KMS-11 (cell line): ENCODE results near the gene TTC3.

Source experiments
- H2AFZ ChIP-seq: fragments of 200-600 bp; sonication (generic); 2 replicates; pipeline ENCODE4 v1.6.1; 2016; ENCODE audit warnings: antibody characterized with exemption, mixed run types, low read depth
- H3K27ac ChIP-seq: fragments of 200-600 bp; sonication (generic); 2 replicates; pipeline ENCODE4 v1.6.1; 2016; ENCODE audit warnings: mild to moderate bottlenecking, mixed run types
- H3K27me3 ChIP-seq: fragments of 200-600 bp; sonication (generic); 2 replicates; pipeline ENCODE4 v1.6.1; 2017; ENCODE audit warnings: mild to moderate bottlenecking, low read depth, mixed run types, moderate library complexity; ENCODE audit not compliant: insufficient read depth
- H3K36me3 ChIP-seq: fragments of 200-600 bp; sonication (generic); 2 replicates; pipeline ENCODE4 v1.6.1; 2017; ENCODE audit warnings: mild to moderate bottlenecking, mixed run types; ENCODE audit not compliant: insufficient read depth
- H3K4me1 ChIP-seq: fragments of 200-600 bp; sonication (generic); 2 replicates; pipeline ENCODE4 v1.6.1; 2016; ENCODE audit warnings: mild to moderate bottlenecking, low read depth, mixed run types; ENCODE audit not compliant: poor library complexity, severe bottlenecking
- H3K4me2 ChIP-seq: fragments of 200-600 bp; sonication (generic); 2 replicates; pipeline ENCODE4 v1.7.0; 2016; ENCODE audit warnings: mild to moderate bottlenecking, mixed run types
- H3K4me3 ChIP-seq: fragments of 200-600 bp; sonication (generic); IDR thresholded peaks from 2 replicates; pipeline ENCODE4 v1.6.1; 2017; ENCODE audit warnings: low read depth, low read length, mixed read lengths; ENCODE audit not compliant: insufficient read depth
- H3K79me2 ChIP-seq: fragments of 200-600 bp; sonication (generic); 2 replicates; pipeline ENCODE4 v1.6.1; 2016; ENCODE audit warnings: low read depth, mixed run types; ENCODE audit not compliant: insufficient read depth
- H3K9ac ChIP-seq: fragments of 200-600 bp; sonication (generic); 2 replicates; pipeline ENCODE4 v1.6.1; 2016; ENCODE audit warnings: mild to moderate bottlenecking, mixed run types
- H4K20me1 ChIP-seq: fragments of 200-600 bp; sonication (generic); 2 replicates; pipeline ENCODE4 v1.6.1; 2016; ENCODE audit warnings: mild to moderate bottlenecking, mixed run types; ENCODE audit not compliant: insufficient read depth
- CTCF ChIP-seq: fragments of 200-600 bp; sonication (generic); conservative IDR thresholded peaks from 2 replicates; pipeline ENCODE4 v1.6.1; 2017; ENCODE audit warnings: low read depth, mild to moderate bottlenecking, antibody characterized with exemption, low read length, moderate library complexity, mixed read lengths

The TTC3 gene

GRCh38 chr21:37040212-37040611, 32.8 kb upstream of the TTC3 start:
- Histone ChIP-seq H3K36me3 (no peaks in the 10 kb centered on the region), H3K9ac (no peak overlapping the region), H3K4me3 (no peak overlapping the region), H3K27me3 (no peaks in the 10 kb centered on the region), H3K4me2 (no peak overlapping the region), H3K27ac (no peak overlapping the region), H3K4me1 (no peaks in the 10 kb centered on the region), H4K20me1 (no peaks in the 10 kb centered on the region), H3K79me2 (no peaks in the 10 kb centered on the region), H2AFZ (no peak overlapping the region)
- no peak for TF ChIP-seq CTCF

GRCh38 chr21:37041706-37042271, 31.3 kb upstream of the TTC3 start:
- no peaks in the 10 kb centered on the region for H4K20me1 ChIP-seq
- H3K4me3 ChIP-seq = no peak overlapping the region
- H3K27ac ChIP-seq = no peak overlapping the region
- no peak overlapping the region for H2AFZ ChIP-seq
- no peak overlapping the region for H3K4me2 ChIP-seq
- H3K27me3 ChIP-seq = no peaks in the 10 kb centered on the region
- no peak for TF ChIP-seq CTCF
- no peaks in the 10 kb centered on the region for H3K36me3 ChIP-seq
- no peaks in the 10 kb centered on the region for H3K79me2 ChIP-seq
- no peak overlapping the region for H3K9ac ChIP-seq
- no peaks in the 10 kb centered on the region for H3K4me1 ChIP-seq

DNA sequence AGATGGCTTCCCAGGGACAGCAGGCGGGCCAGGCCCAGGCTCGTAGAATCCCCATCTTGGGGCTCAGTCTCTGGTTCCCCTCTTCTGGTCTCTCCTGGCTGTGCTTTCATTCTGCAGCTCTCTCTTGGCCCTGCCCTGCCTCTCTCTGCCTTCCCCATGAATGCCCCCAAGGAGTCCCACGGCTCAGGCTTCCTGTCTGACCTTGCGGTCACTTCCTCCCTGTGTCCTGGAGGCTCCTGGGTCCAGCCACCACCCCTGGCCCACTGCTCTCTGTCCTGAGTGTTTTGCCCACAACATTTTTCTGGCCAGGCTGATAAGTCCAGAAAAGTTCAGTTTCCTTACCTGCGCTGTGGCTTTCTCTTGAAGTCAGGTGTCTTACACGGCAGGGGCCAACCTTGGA, 29.2 kb upstream of the TTC3 start:
- no peak overlapping the region for H3K27ac ChIP-seq
- TF ChIP-seq CTCF = no peak
- no peaks in the 10 kb centered on the region for H3K27me3 ChIP-seq
- no peaks in the 10 kb centered on the region for H3K36me3 ChIP-seq
- H2AFZ ChIP-seq = no peak overlapping the region
- H3K9ac ChIP-seq = no peak overlapping the region
- H3K4me1 ChIP-seq = no peaks in the 10 kb centered on the region
- H3K4me3 ChIP-seq = no peak overlapping the region
- H4K20me1 ChIP-seq = no peaks in the 10 kb centered on the region
- H3K4me2 ChIP-seq = no peak overlapping the region
- no peaks in the 10 kb centered on the region for H3K79me2 ChIP-seq

DNA sequence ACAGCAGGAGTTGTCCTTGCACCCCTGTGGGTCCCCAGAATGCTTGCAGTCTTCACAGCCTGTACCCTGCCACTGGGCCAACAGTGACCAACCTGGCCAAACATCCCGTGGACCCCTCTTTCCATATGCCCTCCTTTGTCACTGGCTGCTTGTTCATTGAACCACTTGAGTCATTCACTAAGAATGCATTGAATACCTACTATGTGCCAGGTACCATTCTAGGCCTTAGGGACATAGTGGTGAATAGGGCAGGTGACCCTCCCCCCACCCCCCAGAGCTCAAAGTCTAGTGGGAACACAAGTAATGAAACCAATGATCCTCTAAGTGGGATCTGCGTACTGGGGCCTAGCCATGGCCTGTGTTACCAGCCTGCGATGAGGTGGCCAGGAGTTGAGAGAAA, 28.4 kb upstream of the TTC3 start:
- no peak overlapping the region for H3K4me3 ChIP-seq
- H3K4me2 ChIP-seq = no peak overlapping the region
- no peak for TF ChIP-seq CTCF
- no peak overlapping the region for H2AFZ ChIP-seq
- no peak overlapping the region for H3K9ac ChIP-seq
- H3K27ac ChIP-seq = no peak overlapping the region
- H3K27me3 ChIP-seq = no peaks in the 10 kb centered on the region
- no peaks in the 10 kb centered on the region for H3K4me1 ChIP-seq
- no peaks in the 10 kb centered on the region for H4K20me1 ChIP-seq
- H3K79me2 ChIP-seq = no peaks in the 10 kb centered on the region
- H3K36me3 ChIP-seq = no peaks in the 10 kb centered on the region

DNA sequence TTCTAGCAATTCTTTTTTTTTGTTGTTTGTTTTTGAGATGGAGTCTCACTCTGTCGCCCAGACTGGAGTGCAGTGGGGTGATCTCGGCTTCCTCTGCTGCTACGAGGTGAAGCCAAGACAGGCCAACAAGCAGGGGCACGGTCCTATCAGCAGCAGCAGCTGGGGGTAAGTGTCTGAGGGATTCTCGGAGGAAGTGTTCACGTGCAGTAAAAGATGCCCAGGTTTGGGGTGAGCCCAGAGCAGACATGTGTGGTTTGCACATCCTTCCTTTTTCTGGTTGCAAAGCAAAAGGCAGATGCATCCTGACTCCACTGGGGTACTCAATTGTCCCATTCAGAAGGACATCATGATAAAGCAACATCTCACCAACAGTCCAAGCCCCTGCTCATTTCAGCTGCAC, 27.9 kb upstream of the TTC3 start:
- H3K4me1 ChIP-seq = no peaks in the 10 kb centered on the region
- H3K27ac ChIP-seq = no peak overlapping the region
- no peak for TF ChIP-seq CTCF
- H3K79me2 ChIP-seq = no peaks in the 10 kb centered on the region
- no peak overlapping the region for H3K4me2 ChIP-seq
- H3K9ac ChIP-seq = no peak overlapping the region
- no peak overlapping the region for H3K4me3 ChIP-seq
- no peaks in the 10 kb centered on the region for H4K20me1 ChIP-seq
- H3K36me3 ChIP-seq = no peaks in the 10 kb centered on the region
- no peak overlapping the region for H2AFZ ChIP-seq
- no peaks in the 10 kb centered on the region for H3K27me3 ChIP-seq
